GM12864 (cell line): ENCODE results near the gene EIF4G3.

ENCODE experiments used
- DNase-seq: peaks from one replicate; pipeline ENCODE4 v3.0.0-alpha.2; 2011; ENCODE audit warnings: low read depth
- H3K4me3 ChIP-seq: 2 replicates; pipeline ENCODE4 v1.5.1; 2011; ENCODE audit warnings: mild to moderate bottlenecking, low read depth, low read length, control low read depth
- TF ChIP-seq, protein P1 (sequence below): IDR thresholded peaks from 2 replicates; pipeline ENCODE4 v1.5.1; 2011; ENCODE audit warnings: low read depth, mild to moderate bottlenecking, moderate library complexity, low read length, control low read depth, inconsistent platforms; ENCODE audit errors: missing control alignments

The EIF4G3 gene

GRCh38 chr1:21051177-21051825 is 125.4 kb downstream of the EIF4G3 start:
- TF ChIP-seq, protein P1, sequence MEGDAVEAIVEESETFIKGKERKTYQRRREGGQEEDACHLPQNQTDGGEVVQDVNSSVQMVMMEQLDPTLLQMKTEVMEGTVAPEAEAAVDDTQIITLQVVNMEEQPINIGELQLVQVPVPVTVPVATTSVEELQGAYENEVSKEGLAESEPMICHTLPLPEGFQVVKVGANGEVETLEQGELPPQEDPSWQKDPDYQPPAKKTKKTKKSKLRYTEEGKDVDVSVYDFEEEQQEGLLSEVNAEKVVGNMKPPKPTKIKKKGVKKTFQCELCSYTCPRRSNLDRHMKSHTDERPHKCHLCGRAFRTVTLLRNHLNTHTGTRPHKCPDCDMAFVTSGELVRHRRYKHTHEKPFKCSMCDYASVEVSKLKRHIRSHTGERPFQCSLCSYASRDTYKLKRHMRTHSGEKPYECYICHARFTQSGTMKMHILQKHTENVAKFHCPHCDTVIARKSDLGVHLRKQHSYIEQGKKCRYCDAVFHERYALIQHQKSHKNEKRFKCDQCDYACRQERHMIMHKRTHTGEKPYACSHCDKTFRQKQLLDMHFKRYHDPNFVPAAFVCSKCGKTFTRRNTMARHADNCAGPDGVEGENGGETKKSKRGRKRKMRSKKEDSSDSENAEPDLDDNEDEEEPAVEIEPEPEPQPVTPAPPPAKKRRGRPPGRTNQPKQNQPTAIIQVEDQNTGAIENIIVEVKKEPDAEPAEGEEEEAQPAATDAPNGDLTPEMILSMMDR: no peak
- DNase-seq: peak; percentile 13
- H3K4me3 ChIP-seq: no peak overlapping the region

GRCh38 chr1:21050031-21050430 is 126.7 kb downstream of the EIF4G3 start:
- TF ChIP-seq, protein P1: no peak
- H3K4me3 ChIP-seq: no peak overlapping the region
- DNase-seq: no peak

DNA sequence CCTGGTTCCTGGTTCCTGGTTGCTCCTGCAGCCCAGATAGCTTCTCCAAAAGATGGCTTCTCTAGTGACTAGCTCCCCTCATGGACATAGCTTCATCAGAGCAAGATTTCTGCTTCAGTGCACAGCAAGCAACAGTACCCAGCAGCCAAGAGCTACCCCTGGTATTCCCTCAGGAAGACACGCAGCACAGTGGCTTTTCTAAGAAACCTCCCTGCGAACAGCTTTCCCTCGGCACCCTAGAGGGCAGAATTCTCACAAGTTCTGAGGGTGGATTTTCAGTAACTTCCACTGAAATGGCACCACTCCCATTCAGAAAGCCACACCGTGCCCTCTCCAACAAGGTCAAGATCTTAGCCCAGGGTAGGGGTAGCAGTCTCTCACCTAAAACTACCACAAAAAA is 128.2 kb downstream of the EIF4G3 start:
- TF ChIP-seq, protein P1: no peak
- DNase-seq: no peak
- no peak overlapping the region for H3K4me3 ChIP-seq

DNA sequence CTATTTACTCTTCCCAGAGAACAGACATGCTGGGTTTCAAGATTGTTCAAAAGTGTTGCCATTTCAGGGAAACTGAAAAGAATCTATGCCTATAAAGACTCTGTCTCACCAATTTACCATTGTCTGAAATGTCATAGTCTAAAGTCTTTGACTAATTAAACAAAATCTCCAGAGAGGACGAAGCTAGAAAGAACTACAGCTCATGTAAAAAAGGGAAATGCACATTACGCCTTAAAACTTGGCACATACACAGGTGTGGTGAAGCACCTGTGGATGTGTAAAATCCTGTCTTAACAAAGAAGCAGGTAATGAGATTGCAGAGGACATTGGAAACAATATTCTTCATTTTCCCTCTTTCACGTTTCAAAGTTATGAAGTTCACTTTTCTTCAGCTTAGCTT is 130.6 kb downstream of the EIF4G3 start:
- DNase-seq: no peak
- H3K4me3 ChIP-seq: no peak overlapping the region
- TF ChIP-seq, protein P1: no peak

GRCh38 chr1:21045351-21045750 is 131.3 kb downstream of the EIF4G3 start:
- no peak overlapping the region for H3K4me3 ChIP-seq
- TF ChIP-seq, protein P1: no peak
- DNase-seq: no peak

DNA sequence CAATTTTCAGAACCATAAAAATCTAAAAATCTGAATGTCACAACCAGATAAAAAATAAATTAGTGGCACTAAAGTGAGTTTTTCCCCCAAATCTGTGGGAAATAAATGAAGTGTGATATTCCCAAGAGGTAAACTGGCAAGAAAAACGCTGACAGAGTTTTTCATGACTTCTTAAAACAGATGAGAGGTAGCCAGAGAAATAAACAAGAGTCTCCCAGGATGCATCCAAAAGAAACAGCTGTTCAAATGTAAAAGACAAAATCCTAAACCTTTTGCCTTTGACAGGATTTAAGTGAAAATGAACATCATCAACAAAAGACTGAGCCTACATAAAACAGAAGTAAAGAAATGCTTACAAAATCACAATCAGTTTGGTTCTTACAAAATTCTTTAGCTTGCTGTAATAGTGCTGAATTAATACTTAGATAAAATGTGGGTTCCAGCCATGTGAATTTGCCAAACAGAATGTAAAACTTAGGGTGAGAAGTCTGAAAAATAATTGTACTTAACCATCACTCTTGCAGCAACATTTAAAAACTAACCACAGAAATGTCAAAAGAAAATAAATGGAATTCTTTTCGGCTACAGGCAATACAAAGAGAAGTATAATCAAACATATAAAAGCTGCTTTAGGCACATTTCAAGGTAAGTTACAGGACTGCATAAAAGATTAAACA is 133.6 kb downstream of the EIF4G3 start:
- no peak for DNase-seq
- no peak overlapping the region for H3K4me3 ChIP-seq
- TF ChIP-seq, protein P1: no peak

DNA sequence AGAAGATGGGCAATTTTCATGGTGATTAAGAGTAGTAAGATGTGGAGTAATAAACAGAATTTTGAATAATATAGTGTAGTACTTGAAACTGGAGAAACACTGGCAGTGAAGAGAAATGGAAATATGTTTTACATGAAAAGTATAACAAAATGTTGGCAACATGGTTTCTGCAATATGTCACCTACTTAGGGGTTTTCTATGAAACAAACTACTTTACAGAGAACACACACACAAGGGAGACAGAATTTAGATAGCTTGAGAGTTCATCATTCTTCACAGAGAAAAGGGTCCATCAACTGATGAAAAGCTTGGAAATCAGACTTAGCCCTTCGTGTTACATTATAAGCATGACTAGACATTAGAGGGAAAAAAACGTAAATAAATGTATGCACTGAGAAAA is 135.2 kb downstream of the EIF4G3 start:
- TF ChIP-seq, protein P1: no peak
- no peak for DNase-seq

More for the DNA sequence above, 135.2 kb downstream of the EIF4G3 start:
- H3K4me3 ChIP-seq: no peak overlapping the region
